Stomach (tissue), 9 donors: ENCODE results near the gene FAM3A. TPM values are rescaled to one million over a fixed set of nuclear protein-coding genes. Genes with fewer than 3 reads are reported as not detected.

Experiments
- DNase-seq, 2 donors: peaks; one replicate each; pipeline versions ENCODE4 v3.0.0 to v3.0.0-alpha.2; 2013 to 2019
- H3K27ac ChIP-seq, 5 donors: fragments of 200-600 bp in 4 of 5; sonication (generic) in 4 of 5; one replicate each; pipeline ENCODE4 v1.5.1; 2013 to 2019; ENCODE audit warnings: mild to moderate bottlenecking in 1 of 5, moderate library complexity in 1 of 5
- H3K27me3 ChIP-seq, 3 donors: fragments of 200-600 bp; sonication (generic); one replicate each; pipeline ENCODE4 v1.5.1; 2017 to 2019; ENCODE audit warnings: mixed run types in 1 of 3
- H3K36me3 ChIP-seq, 4 donors: fragments of 200-600 bp; sonication (generic); 1 replicate in 3 of 4; 2 replicates in 1 of 4; pipeline ENCODE4 v1.5.1; 2016 to 2019
- H3K4me1 ChIP-seq, 4 donors: fragments of 200-600 bp; sonication (generic); one replicate each; pipeline ENCODE4 v1.5.1; 2016 to 2019
- H3K4me3 ChIP-seq, 4 donors: fragments of 200-600 bp; sonication (generic) in 3 of 4; one replicate each; pipeline ENCODE4 v1.5.1; 2016 to 2019; ENCODE audit warnings: mild to moderate bottlenecking in 1 of 4
- H3K9me3 ChIP-seq, 4 donors: fragments of 200-600 bp; sonication (generic); one replicate each; pipeline ENCODE4 v1.5.1; 2016 to 2019
- CTCF ChIP-seq, 7 experiments: fragments of 450-650 bp in 4 of 7; fragments of 200-600 bp in 3 of 7; sonication (generic) in 3 of 7; IDR thresholded peaks; one replicate each; pipeline ENCODE4 v1.5.1; 2016 to 2019; ENCODE audit warnings: antibody characterized with exemption in 7 of 7, control low read depth in 2 of 7, mild to moderate bottlenecking in 1 of 7
- EP300 ChIP-seq: sonication (generic); formaldehyde crosslinking; IDR thresholded peaks from one replicate; pipeline ENCODE4 v1.6.1; 2017; ENCODE audit warnings: antibody characterized with exemption
- POLR2A ChIP-seq, 4 donors: fragments of 450-650 bp; IDR thresholded peaks; one replicate each; pipeline ENCODE4 v1.6.1; 2016; ENCODE audit warnings: antibody characterized with exemption in 4 of 4, control low read depth in 2 of 4, mild to moderate bottlenecking in 1 of 4, moderate library complexity in 1 of 4
- POLR2AphosphoS5 ChIP-seq, 3 donors: sonication (generic); formaldehyde crosslinking; IDR thresholded peaks; one replicate each; pipeline ENCODE4 v1.6.1; 2016; ENCODE audit warnings: antibody characterized with exemption in 3 of 3
- WGBS, 5 donors: extraction: QIAGEN DNeasy Blood & Tissue Kit in 3 of 5; methylation state at CpG; one replicate each; pipeline versions ENCODE4 v1.1.5 to v1.1.7; 2013 to 2018; 5-methylcytosine and 5-hydroxymethylcytosine counted together
- intact Hi-C: fragments of 100-400 bp; cut with DNase I; formaldehyde crosslinking; loops from one replicate; pipeline ENCODE4 v1.15.1; 2023; ENCODE audit warnings: low total_unique reads
- polyA plus RNA-seq, 3 donors: library from polyadenylated mRNA; stranded (reverse); fragments of 200-250 nt; gene quantifications; one replicate each; pipeline ENCODE4 v1.2.3, GENCODE V29; 2013
- total RNA-seq, 5 donors: library from RNA; depleted of rRNA; stranded (reverse); fragments of >200 nt; gene quantifications; one replicate each; pipeline versions ENCODE4 v1.1.0 to v1.2.3, GENCODE V29; 2014 to 2016
- donor health status: healthy with polysubstance abuse.
- donor health status: Bipolar disorder and iron deficiency.
- donor health status: healthy.

FAM3A gene
- total and polyA plus RNA-seq, 8 donors = 21.9 to 61.7 (median 30.0) TPM

- intact Hi-C loops = no loop called here
- no peaks in the 10 kb centered on the region for H3K27me3 ChIP-seq
- peaks cover 4 to 40% (median 30%) of the 10 kb centered on the region in 4 donors for H3K4me1 ChIP-seq
- TF ChIP-seq POLR2A (IDR thresholded peaks at IDR 0.05) = no peak
- TF ChIP-seq EP300 = no peak
- TF ChIP-seq POLR2AphosphoS5 (IDR thresholded peaks at IDR 0.05) = no peak
- TF ChIP-seq CTCF (IDR thresholded peaks at IDR 0.05) = no peak
- no peak for DNase-seq
- no peak overlapping the region for H3K27ac ChIP-seq
- no peaks in the 10 kb centered on the region for H3K9me3 ChIP-seq
- H3K36me3 ChIP-seq = peaks cover 0 to 20% (median 13%) of the 10 kb centered on the region in 4 donors
- WGBS, 5 donors = 70 to 85% (median 77%) methylated on average over 13 to 14 of the region's 14 CpGs
- no peak overlapping the region for H3K4me3 ChIP-seq
These were observed 34.0 kb downstream of the FAM3A start for GRCh38 chrX:154481911-154482601.

GRCh38 chrX:154481195-154481594 is 34.8 kb downstream of the FAM3A start:
- Histone ChIP-seq H3K36me3 (peaks cover 0 to 20% (median 13%) of the 10 kb centered on the region in 4 donors), H3K4me3 (no peak overlapping the region), H3K9me3 (no peaks in the 10 kb centered on the region), H3K4me1 (peaks cover 4 to 40% (median 28%) of the 10 kb centered on the region in 4 donors), H3K27ac (no peak overlapping the region), H3K27me3 (no peaks in the 10 kb centered on the region)
- no peak for DNase-seq
- WGBS, 5 donors = 79 to 93% (median 84%) methylated on average over 4 to 5 of the region's 5 CpGs
- intact Hi-C loops = no loop called here
- no peak for TF ChIP-seq POLR2AphosphoS5 (IDR thresholded peaks at IDR 0.05)
- no peak for TF ChIP-seq CTCF (IDR thresholded peaks at IDR 0.05)
- no peak for TF ChIP-seq POLR2A (IDR thresholded peaks at IDR 0.05)

DNA sequence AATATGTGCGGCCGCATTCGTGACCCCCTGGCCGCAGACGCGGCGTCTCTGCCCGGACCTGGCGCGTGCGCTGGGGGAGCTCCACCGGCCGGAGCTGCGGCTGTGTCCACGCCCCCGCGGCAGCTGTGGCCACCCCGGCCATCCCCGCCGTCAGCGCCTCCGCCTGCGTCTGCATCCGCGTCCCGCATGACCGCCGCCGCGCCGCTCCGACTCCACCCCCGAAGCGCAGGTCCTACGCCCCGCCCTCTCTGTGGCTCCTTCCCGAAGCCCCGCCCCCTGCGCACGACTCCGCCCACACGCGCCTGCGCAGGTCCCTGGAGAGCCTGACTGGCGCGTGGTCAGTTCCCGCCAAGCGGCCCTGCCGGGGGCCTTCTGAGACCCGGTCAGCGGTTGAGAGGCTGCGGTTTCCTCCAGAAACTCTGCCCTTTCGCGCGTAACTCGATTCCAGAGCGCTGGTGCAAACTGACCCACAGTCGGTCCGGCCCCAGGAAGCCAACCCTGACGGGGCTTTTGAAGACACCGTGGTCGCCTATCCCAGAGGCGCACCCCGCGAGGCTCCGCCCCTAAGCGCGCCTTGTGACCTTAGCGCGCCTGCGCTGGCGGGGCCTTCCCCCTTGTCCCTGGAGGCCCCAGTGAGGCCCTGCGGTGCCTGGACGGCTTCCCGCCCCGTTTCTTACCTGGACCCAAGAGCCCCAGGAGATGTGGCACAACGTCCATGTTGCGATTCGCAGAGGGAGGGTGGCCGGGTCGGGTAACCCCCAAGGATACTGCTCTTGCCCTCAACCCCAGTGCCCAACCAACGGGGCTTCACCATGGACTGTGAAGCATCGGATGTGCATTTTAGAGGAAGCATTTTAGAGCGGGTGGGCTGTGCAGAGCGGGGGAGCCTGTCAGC is 37.1 kb downstream of the FAM3A start, which contains the start of gene LAGE3:
Gene LAGE3 (minus strand): TSS at position 554 of the 895 bp plus-strand sequence. CDS start 366 bp downstream, at position 188.
- Histone ChIP-seq H3K4me3 (peak within 1 kb of the TSS; percentile 43 to 54 (median 50)), H3K27me3 (no peaks in the 10 kb centered on the region), H3K27ac (peak within 1 kb of the TSS; percentile 80 to 93 (median 87)), H3K4me1 (peaks cover 4 to 23% (median 9%) of the 10 kb centered on the region in 4 donors), H3K9me3 (no peaks in the 10 kb centered on the region), H3K36me3 (peaks cover 0 to 8% (median 3%) of the 10 kb centered on the region in 4 donors)
- TF ChIP-seq POLR2A (IDR thresholded peaks at IDR 0.05) (no peak), POLR2AphosphoS5 (IDR thresholded peaks at IDR 0.05) (peak; percentile 42 to 71 (median 52))
- intact Hi-C loops = no loop called here
- peak; percentile 95 to 97 for DNase-seq
- 4 to 53% (median 9%) methylated on average over 23 to 80 of the region's 85 CpGs for WGBS, 5 donors

GRCh38 chrX:154477891-154478477 is 38.0 kb downstream of the FAM3A start:
- DNase-seq = no peak
- WGBS, 5 donors = 53 to 84% (median 68%) methylated on average over 11 to 24 of the region's 24 CpGs
- intact Hi-C loops = no loop called here
- Histone ChIP-seq H3K9me3 (no peaks in the 10 kb centered on the region), H3K27me3 (no peaks in the 10 kb centered on the region), H3K36me3 (peaks cover 0 to 4% (median 0%) of the 10 kb centered on the region in 4 donors), H3K27ac (peak overlapping the region in 4 of 5 donors; percentile 80 to 90 (median 84)), H3K4me3 (peak overlapping the region; percentile 43 to 54 (median 50)), H3K4me1 (peaks cover 4 to 19% (median 9%) of the 10 kb centered on the region in 4 donors)
- TF ChIP-seq POLR2AphosphoS5 (IDR thresholded peaks at IDR 0.05) = no peak
- TF ChIP-seq CTCF (IDR thresholded peaks at IDR 0.05) = no peak
- TF ChIP-seq EP300 = no peak
